ENCODE data around the gene ZGRF1.

DNA sequence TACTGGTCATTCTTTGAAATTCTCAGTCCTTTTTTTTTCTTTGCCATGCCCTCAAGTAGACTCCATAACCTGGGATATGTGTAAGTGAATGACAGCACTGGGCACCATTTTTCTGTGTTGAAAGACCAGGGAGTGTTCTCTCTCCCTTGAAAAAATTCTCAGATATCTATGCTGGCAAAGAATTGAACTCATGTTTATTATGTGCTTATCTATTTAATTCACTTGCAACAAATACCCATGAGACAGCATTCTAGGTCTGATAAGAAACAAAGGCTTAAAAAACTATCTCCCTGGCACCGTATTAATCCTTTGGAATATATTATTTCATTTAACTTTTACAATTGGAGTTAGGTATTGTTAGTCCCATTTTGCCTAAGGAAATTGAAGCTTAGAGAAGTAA, 37.0 kb upstream of the ZGRF1 start:
- TF ChIP-seq EZH2 (IDR thresholded peaks at IDR 0.05; ENCODE audit: insufficient read depth, poor library complexity, severe bottlenecking): no peak
- no peak for TF ChIP-seq EZH2phosphoT487 (IDR thresholded peaks at IDR 0.05; ENCODE audit: insufficient read depth, low read depth)
